Inflammatory macrophage treated with lipopolysaccharide for 1 hour (primary cell): ENCODE measurements around the gene SERPIND1.

Experiments used
- DNase-seq, 2 donors: peaks; one replicate each; pipeline ENCODE4 v3.0.0-alpha.2; 2020 to 2022

Gene SERPIND1

DNA sequence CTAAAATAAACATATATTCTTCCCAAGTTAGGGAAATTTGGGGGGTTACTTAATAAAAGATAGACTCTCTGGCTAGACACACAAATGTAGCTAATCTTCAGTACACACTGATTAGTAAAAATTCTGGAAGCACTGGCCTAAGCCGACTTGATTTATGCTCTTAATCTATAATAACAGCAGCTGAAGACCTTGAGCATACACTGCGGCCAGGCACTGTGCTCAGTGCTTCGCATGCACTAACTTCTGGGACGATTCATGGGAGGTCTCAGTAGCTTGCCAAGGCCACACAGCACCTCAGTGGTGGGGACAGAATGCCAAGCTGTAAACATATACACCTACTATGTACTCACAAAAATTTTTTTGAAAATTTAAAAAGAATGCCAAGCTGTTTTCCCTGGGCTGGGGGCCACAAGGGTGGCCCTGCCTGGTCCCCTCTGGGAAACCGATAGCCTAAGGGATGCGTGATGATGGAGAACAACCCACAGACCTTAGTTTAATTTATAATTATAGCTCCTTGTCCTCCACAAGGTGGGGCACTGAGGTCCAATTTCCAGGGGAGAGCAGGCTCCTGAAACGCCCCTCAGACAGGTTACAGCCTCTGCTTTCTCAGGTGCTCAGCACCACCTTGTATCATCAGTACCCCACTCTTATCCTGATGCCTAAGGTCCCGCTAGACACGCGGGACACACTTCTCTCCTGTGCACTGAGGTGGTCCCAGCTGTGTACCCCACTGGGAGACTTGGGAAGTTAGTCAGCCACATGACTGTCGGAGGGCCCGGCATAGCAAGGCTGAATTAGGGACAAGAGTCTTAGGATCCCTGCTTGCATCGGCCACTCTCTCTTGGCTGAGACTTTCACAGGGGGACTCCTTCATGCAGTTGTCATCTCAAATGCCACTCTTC is 20.1 kb downstream of the SERPIND1 start:
- no peak for DNase-seq

DNA sequence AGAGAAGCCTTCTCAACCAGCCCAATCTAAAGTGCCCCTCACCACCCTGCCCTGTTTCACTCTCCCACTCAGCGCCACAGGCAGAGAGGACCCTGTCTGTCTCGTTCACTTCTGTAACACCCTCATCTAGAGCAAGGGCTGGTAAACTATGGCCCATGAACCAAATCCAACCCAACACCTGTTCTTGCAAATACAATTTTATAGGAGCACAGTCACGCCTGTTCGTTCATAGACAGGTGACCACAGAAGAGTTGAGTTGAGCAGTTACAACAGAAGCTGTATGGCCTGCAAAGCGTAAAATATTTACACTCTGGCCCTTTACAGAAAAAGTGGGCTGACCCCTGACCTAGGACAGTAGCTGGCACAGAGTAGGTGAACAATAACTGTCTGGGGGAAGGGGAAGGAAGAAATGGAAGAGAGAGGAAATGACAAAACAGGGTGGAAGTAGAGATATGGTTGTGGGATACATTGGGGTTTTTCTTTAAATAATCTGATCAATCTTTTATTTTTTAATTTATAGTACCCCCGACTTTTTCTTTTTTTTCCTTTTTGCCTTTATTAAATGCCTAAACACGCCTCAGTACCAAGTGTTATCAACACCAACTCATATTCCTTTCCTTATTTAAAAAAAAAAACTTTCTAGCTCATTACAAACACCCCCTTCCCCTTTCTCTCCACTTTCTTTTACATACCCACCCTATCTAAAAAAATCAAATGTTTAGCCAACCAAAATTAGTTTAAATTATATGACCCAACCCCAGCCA is 20.9 kb downstream of the SERPIND1 start:
- DNase-seq, result no peak

DNA sequence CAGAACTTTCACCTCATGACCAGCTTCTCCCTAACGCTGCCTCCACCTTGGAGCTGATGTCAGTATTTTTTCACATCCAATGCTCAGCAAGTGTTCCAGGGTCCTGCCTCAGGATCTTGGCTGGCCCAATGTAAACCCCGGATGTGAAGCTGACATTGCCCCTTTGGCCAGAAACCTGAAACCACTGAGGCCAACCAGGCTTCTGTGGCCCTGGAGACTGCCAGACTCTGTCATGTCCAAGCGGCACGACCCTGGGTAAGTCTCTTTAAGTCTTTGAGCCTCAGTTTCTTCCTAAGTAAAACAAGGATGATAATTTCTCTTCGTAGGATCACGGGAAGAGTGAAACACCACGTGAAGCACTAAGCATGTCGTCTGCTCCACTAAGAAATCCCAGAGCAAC is 22.8 kb downstream of the SERPIND1 start:
- no peak for DNase-seq

DNA sequence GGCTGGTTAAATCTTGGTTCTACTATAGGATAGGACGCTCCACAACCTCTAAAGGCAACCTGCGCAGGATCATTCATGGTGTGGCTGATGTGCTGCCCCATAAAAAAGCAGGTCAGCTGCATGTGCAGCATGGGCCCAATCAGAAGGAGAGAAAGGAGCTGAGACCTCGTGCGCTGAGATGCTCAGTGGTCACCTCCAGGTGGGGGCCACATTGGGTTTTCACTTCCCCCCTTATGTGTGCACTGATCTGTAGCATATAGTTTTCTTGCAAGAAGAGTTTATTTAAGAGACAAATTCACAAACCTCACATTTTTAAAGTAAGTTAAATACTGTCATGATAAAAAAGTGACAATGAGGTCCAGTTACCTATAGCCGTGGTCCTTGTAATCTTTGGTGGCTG is 24.3 kb downstream of the SERPIND1 start:
- DNase-seq, result no peak

DNA sequence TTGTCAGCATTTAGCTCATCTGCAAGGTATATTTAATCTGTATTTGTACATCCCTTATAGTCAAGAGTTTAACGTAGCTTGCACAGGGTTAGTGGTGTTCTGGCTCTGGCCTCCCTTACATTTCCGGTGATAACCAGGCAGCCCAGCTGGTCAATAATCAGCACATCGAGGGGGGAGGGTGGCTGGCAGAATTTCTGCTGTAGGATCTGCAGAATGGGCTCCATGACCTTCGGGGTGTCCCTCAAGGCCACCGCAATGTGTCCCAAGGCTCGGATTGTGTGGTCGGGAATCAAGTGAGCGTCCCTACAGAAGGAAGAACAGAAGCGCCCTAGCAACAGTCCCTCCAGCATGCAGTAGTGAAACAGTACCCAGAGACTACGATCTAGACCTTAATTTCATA is 25.1 kb downstream of the SERPIND1 start:
- DNase-seq, result no peak

DNA sequence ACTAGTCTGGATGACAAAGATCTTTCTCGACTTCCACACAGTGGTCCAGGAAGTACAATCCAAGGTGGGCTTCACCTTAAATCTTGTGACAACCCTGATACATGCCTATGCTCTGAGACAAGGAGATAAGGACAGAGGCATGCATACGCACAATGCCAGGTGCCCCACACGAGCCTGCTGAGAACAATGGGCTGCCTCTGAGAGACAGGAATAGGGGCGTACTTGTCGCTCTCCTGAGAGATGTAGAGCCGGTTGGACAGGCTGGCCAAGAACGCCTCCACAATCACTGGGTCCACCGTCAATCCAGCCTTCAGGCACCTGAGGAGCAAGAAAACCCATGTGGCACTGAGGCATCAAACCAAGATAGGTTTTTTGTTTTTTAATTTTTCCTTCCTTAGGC is 25.5 kb downstream of the SERPIND1 start:
- DNase-seq, result no peak

DNA sequence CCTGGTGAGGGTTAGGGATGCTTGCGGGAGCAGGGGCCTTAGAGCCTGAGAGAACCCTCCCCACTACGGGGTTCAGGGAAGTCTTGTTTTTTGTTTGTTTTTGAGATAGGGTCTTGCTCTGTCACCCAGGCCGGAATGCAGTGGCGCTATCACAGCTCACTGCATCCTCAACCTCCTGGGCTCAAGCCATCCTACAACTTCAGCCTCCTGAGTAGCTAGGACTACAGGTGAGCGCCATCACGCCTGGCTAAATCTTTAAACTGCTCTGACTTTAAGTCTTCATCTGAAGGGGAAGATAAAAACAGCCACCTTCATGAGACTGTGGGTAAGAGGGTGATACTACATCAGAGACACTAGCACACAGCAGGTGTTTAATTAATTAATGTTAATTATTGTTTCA is 28.5 kb downstream of the SERPIND1 start:
- no peak for DNase-seq

DNA sequence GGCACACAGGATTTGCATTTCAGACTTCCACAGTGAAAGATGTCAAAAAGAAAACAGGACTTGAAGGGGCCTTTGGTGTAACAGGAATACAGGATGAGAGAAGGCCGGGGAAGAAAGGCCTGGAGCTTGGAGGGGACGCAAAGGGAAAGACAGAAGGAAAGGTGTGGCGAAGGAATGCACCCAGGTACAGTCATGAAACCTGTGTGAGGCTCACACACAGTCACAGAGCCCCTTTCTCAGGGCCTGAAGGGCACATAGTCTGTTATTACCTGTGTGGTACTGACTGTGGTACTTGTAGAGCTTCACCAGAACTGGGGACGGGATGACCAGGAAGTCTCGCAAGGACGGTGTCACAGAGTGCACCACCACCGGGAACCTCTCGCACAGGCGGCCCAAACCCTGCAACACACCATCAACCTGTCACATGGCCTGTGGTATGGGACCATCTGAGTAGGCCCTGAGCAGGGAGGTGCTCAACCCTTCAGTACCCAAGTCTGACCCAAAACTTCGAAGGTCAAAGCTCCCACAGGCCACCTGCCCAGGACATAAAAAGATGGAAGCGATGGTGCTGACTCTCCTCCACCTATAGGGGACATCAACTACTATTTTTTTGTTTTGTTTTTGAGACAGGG is 29.1 kb downstream of the SERPIND1 start:
- no peak for DNase-seq

DNA sequence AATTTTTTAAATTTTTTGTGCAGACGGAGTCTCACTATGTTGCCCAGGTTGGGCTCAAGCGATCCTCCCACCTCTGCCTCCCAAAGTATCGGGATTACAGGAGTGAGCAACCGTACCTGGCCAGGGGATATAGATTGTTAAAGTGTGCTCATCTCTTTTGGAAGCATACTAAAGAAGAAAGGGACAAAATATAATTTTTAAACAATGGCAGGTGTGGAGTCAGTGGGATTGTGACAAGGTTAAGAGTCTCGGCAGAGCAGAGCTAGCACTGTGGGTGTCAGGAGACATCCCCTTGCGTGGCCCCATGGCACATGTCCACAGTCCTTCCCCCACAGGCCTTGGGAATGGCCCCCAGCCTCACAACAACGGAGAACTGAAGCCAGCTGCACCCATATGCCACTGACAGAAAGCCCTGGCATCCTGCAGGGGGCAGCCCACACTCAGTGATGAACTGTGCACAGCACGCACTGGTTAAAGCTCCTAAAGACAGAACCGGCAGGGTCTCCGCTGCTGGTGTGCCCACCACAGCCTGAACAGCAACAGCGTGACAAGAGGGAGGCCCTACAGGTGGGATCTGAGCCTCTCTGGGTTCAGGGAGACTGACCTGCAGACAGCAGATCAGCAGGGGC is 29.9 kb downstream of the SERPIND1 start:
- no peak for DNase-seq

DNA sequence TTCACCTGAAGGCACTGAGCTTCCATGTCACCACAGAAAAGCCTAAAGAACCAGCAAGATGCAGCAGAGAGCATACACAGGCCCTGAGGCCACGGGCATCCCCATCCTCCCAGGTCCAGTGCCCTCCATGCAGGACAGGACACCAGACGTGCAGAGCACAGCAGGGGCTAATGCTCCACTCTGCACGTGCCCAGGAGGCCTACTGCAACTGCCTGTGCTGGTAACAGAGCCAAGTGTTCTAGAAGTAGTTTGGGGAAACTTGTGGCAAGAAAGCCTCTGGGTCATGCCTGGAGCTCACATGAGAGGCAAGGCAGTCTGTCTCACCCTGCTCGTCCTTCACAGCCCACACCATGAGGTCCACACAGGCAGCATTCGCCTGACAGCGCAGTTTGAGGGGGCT is 30.7 kb downstream of the SERPIND1 start:
- no peak for DNase-seq

DNA sequence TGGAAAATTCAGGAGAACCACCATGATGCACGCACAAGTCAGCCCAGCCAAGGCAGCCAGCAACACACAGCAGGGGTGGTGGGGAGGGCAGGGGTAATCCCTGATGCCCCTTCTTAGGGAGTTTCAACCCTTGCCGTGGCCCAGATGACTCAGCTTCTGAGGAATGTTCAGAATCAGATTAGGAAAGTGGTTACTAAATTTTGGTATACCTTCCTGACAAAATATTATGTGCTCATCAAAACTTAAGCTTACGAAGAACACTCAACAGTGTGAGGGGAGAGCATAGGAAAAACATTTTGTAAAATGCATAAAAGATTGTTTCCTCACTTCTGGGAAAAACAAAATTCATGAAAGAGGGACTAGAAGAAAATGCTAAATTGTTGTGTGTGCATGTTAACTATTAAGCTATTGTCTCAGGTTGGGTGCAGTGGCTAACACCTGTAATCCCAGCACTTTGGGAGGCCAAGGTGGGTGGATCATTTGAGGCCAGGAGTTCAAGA is 32.1 kb downstream of the SERPIND1 start:
- DNase-seq, result no peak

DNA sequence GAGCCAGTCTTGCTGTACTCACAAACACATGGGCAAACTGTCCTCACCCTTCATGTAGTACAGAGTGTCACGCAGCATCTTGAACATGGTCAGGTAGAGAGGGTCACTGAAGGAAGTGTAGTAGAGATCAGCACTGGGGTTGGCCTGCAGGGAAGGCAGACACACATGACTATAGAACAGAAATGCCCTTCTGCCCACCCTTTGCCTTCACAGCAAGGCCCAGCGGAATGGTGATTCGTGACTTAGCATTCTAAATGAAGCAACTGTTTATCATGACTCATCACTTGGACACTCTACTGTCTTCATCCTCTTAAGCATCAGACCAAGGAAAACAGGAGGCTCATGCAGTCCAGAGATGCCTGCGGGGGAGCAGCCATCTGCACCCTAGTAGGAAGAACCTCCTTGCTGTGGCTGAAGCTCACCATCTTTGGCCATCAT is 33.4 kb downstream of the SERPIND1 start:
- DNase-seq, result peak in 1 of 2 donors; percentile 6

DNA sequence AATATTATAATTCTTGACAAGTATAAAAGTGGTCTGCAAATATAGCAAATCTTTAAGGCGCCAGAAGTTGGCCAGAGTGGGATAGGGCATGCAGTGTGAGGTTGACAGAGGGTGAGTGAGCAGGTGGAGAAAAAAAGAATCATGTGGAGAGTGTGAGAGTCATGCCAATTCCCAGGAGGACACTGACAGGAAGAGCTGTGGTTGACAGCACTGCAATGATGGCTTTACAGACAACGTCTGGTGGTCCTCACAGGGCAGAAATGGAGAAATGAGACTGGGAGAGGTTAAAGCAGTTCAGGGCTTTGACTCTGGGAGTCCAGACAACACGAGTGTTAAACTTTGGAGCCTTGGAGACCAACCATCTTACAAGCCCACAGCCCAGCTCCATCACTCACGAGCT is 34.9 kb downstream of the SERPIND1 start:
- no peak for DNase-seq

DNA sequence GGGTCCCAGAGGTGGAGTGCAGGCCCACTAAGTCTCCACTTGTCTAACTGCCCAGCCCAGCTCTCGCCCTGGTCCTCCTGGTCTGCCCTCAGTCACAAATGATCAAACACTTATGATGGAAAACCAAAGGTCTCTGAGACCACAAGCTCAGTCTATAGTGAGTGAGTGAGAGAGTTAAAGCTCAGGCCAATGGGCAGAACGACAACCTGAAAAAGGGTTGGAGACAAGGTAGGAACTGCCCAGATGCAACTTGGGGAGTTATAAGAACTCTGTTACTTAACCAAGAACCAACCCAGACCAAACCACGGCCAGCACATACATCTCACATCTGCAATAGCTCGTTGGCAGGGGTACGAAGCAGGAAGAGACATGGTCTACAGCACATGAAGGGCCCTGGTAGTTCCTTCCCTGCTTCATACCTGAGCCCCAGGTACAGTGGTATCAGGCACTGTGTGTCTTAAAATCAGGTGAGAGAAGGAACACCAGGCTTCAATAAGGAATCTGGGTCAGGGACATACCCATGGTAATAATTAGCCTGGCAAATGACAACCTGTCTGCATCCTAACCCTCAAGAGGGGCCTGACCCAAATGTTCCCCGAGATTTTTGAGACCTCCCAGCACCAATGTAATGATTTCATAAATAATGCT is 35.7 kb downstream of the SERPIND1 start:
- DNase-seq, result no peak

DNA sequence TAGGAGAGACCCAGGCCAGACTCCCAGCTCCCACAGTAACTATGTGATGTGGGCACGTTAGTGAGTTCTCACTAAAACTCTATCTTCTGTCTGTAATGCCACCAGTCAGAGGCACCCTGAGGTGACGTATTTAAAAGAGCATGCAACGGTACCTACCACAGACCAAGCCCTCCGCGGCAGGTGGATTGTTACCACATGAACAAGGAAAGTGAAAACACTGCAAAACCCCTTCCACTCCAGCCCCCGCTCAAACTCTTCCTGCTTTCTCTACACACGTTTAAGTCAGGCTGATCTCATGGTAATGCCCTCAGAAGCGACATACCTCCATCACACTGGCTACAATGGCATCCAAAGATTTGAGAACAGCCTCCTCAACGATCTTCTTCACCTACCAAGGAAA is 36.7 kb downstream of the SERPIND1 start:
- no peak for DNase-seq

DNA sequence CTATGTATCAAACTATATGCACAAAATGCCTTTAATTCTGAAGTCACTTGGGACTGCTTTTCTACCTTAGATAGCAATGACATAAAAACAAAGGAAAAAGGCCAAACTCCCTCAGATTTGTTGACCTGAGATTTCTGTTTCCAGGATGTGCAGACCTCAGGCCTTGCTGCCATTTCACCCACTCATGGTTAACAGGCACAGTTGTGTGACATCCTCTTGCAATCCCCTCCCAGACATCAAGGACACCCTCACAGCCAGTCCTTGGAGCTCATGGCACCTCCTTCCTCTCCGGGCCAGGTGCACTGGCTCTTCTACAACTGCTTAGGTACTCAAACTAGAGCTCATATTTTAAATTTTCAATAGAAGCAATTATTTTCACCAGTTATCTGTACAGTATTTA is 37.3 kb downstream of the SERPIND1 start:
- DNase-seq, result no peak

DNA sequence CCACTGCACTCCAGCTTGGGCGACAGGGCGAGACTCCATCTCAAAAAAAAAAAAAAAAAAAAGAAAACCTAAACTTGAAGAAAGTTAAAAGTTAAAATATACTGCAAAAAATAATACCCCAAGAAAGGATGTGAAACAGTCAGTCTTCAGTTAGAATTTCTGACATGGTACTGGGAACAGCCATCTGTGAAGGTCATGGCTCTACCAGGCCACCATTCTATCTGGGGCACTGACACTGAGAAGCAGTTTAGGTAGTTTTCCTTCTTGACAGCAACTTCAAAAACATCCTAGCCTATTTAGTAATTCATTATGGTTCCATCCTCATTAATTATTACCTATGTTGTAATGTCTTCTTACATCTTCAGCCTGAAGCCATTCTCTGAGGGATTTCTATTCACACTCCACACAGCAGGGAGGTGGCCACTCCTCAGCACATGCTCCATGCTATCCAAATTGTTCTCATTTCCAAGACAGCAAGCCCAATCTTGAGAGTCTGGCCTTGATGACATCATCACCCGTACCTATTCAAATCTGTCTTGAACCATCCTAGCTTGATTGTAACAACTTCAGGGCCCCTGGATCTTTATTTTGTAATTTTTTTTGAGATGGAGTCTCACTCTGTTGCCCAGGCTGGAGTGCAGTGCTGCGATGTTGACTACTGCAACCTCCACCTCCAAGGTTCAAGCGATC is 38.2 kb downstream of the SERPIND1 start:
- no peak for DNase-seq

DNA sequence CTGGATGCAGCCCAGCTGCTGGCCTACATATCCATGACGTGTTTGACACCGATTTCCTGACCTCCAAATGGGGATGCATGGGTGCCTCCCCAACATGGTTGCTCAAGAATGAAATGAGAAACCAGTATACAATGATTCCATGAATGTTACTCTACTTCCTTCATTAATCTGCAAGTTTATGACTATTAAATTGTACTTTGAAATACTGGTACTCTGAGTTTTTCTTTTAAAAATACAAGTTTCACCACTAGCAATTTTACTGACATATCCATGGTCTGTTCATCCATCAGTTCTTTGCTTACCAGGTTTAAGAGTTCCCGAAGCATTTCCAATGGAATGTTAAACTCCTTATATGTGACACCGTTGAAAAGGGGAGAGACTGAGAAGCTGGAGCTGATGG is 39.1 kb downstream of the SERPIND1 start:
- DNase-seq, result no peak

DNA sequence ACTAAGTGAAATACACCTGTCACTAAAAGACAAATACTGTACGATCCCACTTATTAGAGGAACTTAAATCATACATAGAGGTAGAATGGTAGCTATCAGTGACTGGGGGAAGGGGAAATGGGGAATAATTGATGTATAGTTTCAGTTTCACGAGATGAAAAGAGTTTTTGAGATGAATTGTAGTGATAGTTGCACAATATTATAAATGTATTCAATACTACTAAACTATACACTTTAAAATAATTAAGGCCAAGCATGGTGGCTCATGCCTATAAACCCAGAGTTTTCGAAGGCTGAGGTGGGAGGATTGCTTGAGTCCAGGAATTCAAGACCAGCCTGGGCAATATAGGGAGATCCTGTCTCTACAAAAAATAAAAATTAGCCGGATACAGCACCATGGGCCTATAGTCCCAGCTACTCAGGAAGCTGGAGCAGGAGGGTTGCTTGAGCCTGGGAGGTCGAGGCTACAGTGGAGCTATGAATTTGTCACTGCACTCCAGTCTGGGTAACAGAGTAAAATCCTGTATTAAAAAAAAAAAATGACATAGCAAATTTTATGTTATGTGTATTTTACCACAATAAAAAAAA is 40.4 kb downstream of the SERPIND1 start:
- no peak for DNase-seq

DNA sequence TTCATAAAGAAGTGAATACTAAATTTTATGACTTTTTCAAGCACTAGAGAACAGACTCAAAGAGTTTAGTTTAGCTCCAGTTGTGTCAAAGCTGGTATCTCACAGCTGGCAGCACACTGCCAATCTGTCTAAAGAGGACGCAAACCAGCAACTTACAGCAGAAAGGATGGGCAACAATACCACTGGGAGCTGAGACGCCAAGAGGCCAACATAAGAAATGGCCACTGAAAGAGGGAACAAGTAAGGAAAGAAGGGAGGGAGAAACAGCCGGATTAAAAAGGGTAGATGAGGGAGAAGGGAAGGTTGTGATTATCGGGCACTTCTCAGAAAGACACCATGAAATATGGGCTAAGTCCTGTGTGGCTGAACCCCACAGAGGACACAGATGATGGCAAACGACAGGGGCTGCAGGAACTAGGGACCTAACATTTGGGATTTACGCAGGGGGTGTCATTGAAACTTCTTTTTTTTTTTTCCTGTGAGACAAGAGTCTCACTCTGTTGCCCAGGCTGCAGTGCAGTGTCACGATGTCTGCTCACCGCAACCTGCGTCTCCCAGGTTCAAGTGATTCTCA is 41.7 kb downstream of the SERPIND1 start:
- DNase-seq, result no peak

DNA sequence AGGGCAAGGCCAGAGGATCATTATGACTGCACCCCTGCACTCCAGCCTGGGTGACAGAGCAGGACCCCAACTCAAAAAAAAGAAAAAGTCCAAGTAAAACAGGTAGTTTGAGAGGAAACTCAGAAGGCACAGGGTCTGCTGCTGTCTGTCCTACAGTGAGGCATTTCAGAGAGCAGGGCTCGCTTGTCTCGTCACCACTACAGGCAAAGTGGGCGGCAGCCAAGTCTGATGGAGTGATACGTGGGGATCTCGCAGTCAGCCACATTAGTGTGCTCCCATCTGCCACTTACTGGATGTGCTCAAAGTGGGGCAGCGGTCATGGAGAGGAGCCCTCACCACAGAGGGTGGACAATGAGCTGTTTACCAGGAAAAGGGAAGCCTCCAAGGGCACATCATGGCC is 42.6 kb downstream of the SERPIND1 start:
- DNase-seq, result no peak
